NCI-H187 treated with DMSO at 0.1 percent for 48 hours (cell line): ENCODE measurements around the gene TRABD2B.

Experiments
- DNase-seq: peaks from one replicate; lab custom pipeline; 2025; lab: John Stamatoyannopoulos, UW

Gene TRABD2B

DNA sequence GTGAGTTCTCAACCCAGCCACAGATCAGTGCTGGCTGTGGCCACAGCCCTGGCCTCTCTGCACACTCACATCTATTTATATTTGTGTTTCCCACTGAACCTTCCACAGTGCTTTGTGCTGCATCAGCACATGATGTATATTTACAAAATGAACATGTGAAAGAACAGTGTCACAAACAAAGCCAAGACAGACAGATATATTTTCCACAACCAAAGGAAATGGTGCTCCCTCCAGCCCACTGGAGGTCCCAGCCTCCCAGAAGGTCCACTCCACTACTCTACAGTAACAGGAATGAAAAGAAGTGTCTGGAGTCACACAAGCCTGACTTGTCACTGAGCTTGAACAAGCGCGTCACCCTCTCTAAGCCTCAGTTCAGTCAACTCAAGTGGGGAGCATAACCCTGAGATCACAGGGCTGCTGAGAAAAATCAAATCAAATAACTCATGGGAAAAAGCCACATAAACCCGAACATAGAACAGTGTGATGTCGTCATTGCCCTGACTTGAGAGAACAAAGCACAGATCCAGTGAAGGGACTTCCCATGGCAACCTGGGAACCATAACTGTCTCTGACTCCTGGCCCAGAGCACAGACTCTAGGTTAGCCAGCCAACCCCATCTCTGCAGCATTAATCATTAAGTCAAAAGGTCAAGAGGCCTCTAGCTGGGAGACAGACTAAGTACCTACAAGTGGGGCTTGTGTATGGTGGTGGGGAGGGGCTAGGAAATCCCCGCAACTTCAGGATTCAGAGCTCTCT, 121.2 kb downstream of the TRABD2B start:
- DNase-seq = peak; percentile 6

DNA sequence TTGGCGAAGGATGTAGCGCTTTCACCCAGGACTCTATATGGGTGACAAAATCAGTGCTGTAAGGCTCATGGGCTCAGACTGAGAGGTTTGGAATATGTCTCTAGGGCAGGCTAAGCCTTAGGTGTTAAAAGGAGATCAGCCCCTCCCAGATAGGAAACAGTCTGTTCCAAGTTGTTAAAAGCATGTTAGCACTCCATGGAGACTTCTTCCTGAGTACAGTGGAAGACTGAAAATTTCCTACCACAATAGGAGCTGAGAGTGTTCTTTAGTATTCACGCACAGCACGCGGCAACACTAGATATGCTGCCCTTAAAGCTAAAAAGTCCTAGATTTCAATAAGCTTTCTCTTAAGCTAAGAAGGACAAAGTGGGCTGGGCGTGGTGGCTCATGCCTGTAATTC, 122.1 kb downstream of the TRABD2B start:
- DNase-seq = no peak

DNA sequence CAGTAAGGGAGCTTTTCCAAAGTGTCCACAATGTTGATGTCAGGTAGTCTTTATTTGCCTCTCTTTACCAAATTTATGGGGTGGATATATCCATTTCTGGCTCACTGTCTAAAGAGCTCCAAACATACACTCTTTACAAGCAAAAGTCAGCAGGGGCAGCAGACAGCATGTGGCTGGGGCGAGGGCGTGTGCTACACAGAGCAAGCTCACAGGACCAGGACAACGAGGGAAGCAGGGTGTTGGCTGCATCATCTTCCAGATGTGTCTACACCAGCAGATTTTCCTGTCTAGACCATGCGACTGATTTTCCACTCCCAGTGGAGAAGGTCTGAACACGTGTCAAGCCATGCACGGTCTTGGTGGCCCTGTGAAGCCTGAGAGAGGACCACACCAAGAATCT, 123.8 kb downstream of the TRABD2B start:
- no peak for DNase-seq

DNA sequence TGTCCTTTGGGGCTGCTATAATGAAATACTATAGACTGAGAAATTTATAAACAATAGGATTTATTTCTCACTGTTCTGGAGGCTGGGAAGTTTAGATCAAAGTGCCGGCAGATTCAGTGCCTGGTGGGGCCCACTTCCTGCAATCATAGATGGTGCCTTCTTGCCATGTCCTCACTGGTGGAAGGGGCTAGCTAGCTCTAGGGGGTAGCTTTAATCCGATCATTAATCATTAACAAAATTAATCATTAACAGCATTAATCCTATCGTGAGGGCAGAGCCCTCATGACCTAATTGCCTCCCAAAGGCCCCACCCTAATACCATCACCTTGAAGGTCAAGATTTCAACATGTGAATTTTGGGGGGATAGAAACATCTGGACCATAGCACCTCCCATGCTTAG, 124.3 kb downstream of the TRABD2B start:
- DNase-seq = no peak

DNA sequence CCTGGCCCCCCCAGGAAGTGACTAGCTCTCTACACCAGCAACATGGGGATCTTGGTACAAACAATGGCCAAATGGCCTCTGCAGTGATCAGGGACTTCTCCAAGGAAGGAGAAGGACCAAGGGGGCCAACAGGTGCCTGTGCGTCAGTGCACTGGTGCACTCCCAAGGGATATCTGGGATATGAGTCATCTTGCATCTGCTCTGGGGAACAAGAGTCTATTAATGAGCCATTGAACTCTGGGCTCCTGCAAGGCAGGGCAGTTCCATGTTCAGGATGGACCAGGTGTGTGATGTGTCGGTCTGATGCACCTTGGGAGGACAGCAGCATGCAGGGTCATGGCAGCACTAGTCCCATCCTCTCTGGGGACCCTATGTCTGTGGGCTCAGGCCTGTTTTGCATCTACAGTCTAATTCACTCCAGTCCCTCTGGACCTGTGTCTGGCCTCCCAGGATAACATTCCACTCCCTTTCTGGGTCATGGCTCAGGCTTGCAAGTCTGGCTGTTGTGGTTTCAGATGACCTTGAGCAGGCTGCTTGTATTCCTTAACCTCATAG, 125.3 kb downstream of the TRABD2B start:
- DNase-seq = no peak

DNA sequence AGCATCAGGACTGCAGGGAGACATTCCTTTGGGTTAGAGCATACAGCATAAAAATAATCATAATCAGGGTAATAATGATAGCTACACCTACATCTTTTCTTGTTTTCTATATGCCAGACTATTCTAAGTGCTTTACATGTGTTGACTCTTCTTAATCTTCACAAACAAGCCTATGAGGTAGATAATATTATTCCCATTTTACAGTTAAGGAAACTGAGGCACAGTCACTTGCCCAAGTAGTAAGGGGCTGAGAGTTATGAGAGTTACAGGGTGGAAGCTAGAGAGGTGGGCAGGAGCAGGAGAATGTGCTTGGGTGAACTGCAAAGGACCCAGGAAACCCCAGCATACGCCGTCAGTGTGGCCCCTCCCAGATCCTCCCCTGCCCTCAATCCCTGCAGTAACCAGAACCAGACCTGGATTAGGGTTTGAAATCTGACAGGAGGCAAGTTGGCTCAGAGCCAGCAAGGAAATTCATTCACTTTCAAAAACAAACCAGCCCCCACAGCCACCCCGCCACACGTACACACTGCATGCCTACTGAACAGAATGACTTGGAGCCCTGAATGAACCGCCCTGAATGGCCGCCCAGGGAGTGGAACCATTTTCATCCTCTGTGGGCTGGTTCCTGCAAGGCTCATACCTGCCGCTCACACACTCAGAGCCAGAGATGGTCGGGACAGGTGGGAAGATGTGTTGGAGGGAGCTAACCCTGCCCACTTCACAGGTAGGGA, 126.1 kb downstream of the TRABD2B start:
- no peak for DNase-seq

DNA sequence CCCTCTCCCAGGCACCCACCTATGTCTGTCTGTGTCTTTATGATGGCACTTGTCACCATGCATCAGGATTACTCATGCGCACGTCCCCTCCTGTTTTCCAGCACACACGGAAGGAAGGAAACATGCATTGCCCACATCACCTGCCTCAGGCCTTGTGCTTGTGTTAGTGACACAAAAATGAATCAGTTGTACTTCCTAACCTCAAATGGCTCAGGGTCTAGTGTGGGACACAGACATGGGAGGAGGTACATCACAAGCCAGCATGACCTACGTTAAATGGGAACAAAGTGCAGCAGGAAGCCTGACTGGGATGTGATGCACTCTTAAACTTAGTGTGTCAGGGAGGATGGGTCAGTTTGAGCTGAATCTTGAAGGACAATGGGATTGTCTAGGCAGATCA, 126.7 kb downstream of the TRABD2B start:
- DNase-seq = no peak

DNA sequence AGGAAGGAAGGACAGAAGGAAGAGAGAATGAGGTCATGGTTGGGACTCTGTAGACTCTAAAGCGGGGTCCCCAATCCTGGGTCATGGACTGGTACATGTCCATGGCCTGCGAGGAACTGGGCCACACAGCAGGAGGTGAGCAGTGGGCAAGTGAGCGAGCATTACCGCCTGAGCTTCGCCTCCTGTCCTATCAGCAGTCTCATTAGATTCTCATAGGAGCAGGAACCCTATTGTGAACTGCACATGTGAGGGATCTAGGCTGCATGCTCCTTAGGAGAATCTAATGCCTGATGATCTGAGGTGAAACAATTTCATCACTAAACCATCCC, 128.9 kb downstream of the TRABD2B start:
- no peak for DNase-seq

DNA sequence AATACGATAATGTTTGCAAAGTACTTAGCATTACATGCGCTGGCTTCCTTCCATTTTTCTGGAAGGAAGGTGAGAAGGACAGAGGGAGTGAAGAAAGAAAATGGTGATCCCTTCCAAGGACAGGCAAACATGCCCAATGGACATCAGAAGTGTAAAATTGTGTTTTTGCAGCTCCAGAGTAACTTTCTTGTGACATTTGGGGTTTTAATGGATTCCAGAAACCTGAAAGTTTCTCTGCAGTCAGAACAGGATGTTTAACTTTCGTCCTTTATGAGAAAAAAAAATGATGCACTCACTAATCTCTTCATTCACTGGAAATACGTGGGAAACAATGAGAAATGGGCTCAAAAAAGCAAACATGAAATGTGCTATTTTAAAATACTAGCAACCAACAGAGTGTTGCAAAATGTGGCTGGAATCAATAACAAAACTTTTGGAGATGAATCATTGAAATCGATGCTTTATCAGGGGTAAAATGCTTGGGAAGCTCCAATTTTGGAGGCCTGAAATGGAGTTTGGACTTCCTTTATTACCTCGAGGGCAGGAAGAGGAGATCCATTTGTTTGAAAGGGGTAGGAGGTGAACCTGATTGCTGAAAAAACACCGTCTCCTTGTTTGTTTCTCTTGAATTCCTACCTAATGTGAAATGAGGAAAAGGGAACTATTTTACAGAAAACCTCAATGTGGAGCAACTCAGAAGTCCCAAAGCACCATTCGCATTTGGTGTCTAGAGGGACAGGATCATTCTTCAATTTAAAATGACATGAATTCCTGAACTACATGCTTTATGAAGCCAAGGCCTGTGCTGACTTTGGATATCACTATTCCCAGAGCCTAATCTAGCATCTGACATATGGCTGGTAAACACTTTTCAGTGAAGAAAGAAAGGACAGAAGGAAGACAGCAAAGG, 129.5 kb downstream of the TRABD2B start:
- DNase-seq = no peak

DNA sequence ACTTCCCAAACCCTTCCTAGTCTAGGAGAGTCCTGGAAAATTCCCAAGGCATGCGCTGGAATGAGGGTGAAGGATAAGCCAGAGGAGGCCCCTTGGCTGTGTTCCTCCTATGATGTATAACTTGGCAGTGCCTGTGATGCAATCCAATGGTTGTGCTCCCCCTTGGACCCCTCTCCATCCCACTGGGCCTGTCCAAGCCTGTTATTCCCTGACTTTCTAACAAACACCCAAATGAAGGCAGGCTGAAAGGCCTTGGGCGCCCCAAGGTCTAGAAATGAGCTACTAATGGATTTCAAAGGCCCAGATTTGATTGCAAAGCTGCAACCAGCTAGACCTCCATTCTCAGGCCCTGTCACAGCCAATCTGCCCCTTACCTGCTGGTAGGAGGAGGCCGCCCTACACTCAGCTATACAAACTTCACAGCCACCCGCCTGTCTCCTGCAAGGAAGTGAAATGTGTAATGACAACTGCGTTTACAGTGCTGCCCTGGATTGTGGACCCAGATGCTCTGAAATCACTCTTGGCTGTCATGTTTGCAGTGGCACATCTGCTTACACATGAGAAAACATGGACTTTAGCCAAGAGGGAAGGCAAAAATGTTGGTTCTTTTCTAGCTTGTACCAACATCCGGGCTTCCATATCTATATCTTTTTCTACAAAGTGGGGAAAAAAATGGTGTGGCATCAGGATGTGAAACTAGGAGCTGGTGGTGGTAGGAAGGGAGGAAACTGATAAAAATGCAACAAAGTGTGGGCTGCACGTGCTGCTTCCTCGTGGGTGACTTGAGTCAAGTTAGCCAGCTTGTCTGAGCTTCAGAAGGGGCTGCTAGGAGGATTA, 130.4 kb downstream of the TRABD2B start:
- DNase-seq = no peak

DNA sequence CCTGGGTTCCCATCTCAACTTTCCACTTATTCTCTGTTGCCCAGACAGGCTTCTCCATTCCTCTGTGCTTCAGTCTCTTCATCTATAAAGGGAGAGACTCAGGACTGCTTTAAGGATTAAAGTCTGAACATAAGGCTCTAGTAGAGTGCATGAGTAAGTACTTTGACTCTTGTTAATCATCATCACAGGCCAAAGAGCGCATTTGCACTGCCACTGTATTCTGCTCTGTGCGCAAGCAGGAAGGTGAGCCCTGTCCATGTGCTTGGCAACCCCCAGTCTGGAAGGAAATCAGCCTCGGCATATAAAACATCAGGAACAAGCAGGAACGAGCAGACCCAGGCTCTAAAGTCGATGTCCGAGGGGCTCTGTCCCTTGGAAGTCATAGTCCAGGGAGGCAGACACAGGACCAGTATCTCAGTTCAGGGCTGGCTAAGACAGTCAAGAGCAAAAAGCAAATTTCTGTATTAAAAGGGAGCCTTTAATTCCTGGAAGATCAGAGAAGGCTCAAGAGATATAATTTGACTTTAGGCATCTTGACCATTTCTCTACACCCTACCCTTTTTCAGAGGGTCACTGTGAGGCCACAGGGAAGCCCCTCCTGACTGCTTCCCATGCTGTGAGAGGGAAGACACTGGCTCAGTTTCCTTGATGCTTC, 131.2 kb downstream of the TRABD2B start:
- no peak for DNase-seq

DNA sequence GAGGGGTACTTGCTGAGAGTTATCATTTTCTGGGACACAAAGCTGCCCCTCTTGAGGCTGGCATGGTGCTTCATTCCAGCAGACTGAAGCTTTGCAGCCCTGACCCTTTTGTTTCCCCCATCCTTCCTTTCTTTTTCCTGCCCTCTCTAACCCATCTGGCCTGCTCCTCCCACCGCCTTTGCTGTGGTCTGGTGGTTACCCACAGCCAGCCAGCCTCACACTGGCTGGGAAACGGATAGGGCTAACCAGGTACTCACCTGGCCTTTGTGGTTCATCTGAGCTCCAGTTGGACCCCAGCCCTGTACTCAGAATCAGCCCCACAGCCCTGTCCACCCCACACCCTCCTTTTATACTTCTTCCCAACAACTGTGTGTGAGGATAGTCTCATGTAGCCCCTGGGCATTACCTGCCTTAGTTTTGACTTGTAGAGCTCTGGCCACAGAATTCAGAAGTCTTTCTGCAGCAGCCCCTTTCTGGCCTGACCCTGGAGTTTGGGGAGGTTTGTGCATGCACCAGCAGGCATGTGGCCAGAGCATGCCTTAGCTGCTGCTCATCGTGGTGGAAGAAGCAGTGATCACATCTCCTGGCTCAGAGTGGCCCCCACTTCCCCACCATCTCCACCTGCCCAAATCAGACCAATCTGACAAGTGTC, 138.0 kb downstream of the TRABD2B start:
- no peak for DNase-seq

DNA sequence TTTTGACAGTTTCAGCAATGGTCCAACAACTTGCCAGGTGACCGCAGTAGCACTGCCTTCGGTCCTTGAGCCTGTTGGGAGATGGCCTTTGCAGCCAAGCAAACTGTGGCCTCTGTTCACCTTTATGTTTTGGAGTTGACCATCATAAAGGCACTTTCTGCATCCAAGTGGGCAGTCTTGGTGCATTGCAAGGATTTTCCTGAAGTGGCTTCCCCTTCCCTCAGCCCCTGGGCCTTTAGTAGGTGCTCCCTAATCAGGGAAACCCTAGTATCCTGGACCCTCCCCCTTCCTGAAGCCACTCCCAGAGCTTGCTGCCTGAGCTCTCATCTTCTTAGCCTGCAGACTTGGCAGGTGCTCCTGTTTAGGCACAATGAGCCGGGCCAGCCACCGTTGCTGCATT, 140.2 kb downstream of the TRABD2B start:
- no peak for DNase-seq

DNA sequence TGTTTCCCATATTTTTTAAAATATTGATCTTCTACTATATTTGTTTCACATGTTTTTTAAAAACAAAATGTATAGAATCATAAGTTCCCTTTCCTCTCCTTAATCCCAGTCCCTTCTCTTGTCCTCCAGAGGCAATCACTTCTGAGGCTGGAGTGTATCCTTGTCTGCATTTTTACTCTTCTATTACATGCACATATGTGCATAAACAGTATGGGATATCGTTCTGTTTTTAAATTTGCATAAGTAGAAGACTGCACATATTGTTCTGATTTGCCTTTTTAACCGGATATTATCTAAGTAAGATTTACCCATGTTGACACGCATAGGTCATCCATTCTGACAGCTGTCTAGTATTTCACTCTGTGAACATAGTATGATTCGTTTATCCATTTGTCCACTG, 142.0 kb downstream of the TRABD2B start:
- no peak for DNase-seq

DNA sequence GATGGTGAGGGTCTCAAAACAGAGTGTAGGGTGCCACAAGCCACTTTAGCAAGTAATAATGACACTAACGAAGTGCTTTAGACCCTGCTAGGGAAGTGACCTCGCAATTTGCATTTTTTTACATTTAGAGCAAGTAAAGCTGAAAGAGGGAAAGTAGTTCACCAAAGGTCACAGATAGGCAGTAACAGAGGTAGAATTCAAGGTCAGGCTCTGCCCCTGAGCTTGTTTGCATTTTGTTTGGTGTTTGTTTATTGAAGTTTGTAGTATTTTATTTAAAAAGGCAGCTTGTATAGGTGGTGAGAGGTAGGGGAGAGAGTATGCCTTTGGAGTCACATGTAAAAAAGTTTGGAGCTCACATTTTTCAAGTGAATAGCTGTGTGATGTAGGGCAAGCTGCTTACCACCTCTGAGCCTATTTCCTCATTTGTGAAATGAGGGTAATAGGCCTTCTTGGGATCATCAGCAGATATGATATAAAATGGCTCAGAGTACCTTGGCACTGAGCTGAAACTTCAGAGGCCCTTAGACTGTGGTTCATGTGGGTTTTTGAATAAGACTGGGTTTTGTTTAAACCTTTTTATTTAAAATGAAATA, 142.5 kb downstream of the TRABD2B start:
- DNase-seq = no peak

DNA sequence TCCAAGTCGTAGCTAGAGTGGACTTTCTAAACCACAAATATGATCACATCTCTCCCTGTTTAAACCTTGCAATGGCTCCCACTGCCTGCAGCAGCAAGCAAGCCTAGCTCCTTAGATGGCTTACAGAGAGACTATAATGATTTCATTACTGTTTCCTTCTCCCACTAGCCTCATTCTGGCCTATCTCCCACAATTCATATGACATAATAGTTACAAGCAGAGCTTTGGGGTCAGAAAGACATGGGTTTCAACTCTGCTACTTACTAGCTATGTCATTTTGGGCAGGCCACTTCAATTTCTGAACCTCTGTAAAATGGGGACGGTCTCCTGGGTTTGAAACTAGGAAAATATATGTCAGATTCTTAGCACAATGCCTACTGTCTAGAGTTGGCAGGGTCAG, 143.3 kb downstream of the TRABD2B start:
- DNase-seq = no peak

DNA sequence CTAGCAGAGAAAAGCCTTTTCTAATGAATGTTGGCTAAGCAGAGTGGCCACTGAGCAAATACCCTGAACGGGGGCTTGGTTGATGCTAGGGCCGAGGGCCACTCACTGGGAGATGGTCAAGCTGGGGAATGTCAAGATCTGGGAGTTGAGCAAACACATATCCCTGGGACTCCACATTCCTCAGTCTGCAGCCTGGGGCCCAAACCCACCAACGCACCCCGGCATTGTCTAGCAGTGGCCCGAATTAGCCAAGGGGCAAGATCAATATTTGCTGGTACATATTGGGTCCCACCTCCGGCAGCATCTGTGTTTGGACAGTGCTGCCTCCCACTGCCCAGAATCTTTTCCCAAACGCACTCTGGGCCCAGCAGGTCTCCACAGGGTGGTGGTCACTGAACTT, 144.1 kb downstream of the TRABD2B start:
- DNase-seq = no peak

DNA sequence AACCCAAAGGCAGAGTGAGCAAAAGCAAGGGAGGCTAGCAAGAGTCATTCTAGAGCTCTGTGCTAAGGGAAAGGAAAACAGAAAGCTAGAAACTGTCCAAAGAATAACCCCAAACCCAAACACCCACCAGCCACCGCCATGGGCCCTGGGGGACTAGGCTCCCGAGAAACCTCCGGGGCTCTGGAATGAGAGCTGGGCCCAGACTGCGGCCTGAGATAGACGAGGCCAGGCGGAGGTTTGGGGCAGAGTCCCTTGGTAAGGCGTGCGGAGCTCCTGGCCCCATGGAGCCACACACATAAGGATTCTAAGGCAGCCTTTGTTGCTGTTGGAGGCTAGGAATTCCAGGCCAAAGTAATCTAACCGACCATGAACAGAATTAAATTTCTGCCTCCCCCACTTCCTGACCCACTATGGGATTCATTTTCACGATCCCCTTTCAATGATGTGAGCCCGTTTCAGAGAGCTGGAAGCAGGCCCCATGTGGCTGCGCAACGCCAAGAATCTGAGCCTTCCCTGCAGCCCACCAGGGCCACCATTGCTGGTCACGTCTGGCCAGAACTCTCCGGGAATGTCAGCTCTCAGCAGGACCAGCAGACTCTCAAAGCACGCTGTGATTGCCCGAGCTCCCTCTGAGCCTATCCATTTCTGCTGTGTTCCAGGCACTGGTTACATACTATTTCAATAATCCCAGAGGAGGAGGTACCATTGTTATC, 145.0 kb downstream of the TRABD2B start:
- DNase-seq = no peak

DNA sequence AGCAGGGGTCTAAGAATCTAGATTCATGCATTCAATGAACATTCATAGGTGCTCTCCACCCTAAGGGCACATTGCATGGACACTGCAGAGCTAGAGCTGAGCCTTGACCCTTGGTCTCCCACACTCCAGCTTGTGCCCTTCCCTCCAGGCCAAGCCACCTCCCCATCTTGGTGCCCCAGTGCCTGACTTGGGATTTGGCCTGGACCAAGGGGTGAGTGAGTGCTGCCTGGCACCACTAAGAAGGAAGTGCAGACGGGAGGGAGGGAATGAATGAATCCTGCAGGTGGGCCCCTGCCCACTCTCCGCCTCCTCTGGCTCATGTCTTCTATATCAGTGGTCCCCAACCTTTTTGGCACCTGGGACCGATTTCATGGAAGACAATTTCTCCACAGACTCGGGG, 146.7 kb downstream of the TRABD2B start:
- DNase-seq = no peak
